ENCODE data around the gene CXCR4.

DNA sequence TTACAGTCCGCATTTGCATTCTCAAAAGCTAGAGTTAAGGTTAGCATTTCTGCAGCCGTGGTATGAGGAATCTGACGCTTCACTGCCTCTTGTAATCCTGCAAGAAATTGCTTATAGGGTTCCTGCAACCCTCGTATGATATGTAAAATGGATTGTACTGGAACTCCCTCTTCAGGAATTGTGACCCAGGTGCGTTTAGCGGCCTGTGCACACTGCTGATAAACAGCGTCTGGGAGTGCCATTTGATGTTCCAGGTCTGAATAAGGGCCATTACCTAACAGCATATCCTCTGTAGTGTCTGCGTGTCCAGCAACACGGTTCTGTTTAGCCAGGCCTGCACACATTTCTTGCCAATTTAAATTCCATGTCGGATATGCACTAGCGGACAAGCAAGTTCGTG lies 42.5 kb downstream of the CXCR4 start:
- TF ChIP-seq, protein P1, sequence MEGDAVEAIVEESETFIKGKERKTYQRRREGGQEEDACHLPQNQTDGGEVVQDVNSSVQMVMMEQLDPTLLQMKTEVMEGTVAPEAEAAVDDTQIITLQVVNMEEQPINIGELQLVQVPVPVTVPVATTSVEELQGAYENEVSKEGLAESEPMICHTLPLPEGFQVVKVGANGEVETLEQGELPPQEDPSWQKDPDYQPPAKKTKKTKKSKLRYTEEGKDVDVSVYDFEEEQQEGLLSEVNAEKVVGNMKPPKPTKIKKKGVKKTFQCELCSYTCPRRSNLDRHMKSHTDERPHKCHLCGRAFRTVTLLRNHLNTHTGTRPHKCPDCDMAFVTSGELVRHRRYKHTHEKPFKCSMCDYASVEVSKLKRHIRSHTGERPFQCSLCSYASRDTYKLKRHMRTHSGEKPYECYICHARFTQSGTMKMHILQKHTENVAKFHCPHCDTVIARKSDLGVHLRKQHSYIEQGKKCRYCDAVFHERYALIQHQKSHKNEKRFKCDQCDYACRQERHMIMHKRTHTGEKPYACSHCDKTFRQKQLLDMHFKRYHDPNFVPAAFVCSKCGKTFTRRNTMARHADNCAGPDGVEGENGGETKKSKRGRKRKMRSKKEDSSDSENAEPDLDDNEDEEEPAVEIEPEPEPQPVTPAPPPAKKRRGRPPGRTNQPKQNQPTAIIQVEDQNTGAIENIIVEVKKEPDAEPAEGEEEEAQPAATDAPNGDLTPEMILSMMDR (IDR thresholded peaks at IDR 0.05) = no peak
- TF ChIP-seq EZH2 (IDR thresholded peaks at IDR 0.05; ENCODE audit: borderline replicate concordance, insufficient read depth, low read depth, low read length, poor library complexity, severe bottlenecking) = no peak
